ENCODE data around the gene MCL1.

Gene MCL1

DNA sequence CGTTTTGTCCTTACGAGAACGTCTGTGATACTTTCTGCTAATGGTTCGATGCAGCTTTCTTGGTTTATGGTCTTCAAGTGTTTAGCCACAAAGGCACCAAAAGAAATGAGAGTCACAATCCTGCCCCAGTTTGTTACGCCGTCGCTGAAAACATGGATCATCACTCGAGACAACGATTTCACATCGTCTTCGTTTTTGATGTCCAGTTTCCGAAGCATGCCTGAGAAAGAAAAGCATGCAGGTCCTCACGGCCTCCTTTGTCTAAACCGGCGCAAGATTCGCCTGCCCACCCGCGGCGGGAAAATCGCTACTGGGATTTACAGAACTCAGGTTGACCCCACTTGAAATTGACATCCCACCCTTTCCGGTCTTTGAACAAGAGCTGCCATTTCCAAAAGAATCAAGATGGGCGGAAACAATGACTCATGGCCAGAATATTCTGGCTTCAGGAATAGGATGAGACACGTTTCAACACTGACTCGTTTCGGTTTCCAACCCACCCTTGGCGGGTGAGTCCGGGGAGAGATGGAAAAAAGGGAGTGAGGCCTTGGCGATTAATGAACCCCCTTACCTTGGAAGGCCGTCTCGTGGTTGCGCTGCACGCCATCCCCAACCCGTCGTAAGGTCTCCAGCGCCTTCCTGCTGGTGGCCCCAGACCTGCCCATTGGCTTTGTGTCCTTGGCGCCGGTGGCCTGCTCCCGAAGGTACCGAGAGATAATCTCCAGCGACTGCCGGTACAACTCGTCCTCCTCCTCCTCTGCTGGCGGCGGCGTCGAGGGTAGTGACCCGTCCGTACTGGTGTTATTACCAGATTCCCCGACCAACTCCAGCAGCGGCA lies 919 bp downstream of the MCL1 start (continued):
- TF ChIP-seq, protein P1, sequence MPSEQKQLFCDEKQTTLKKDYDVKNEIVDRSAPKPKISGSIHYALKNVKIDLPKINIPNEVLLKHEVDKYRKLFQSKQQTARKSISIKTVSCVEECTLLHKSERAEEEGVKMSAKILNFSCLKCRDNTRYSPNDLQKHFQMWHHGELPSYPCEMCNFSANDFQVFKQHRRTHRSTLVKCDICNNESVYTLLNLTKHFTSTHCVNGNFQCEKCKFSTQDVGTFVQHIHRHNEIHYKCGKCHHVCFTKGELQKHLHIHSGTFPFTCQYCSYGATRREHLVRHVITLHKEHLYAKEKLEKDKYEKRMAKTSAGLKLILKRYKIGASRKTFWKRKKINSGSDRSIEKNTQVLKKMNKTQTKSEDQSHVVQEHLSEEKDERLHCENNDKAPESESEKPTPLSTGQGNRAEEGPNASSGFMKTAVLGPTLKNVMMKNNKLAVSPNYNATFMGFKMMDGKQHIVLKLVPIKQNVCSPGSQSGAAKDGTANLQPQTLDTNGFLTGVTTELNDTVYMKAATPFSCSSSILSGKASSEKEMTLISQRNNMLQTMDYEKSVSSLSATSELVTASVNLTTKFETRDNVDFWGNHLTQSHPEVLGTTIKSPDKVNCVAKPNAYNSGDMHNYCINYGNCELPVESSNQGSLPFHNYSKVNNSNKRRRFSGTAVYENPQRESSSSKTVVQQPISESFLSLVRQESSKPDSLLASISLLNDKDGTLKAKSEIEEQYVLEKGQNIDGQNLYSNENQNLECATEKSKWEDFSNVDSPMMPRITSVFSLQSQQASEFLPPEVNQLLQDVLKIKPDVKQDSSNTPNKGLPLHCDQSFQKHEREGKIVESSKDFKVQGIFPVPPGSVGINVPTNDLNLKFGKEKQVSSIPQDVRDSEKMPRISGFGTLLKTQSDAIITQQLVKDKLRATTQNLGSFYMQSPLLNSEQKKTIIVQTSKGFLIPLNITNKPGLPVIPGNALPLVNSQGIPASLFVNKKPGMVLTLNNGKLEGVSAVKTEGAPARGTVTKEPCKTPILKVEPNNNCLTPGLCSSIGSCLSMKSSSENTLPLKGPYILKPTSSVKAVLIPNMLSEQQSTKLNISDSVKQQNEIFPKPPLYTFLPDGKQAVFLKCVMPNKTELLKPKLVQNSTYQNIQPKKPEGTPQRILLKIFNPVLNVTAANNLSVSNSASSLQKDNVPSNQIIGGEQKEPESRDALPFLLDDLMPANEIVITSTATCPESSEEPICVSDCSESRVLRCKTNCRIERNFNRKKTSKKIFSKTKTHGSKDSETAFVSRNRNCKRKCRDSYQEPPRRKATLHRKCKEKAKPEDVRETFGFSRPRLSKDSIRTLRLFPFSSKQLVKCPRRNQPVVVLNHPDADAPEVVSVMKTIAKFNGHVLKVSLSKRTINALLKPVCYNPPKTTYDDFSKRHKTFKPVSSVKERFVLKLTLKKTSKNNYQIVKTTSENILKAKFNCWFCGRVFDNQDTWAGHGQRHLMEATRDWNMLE (tag by site-specific recombination; conservative IDR thresholded peaks at IDR 0.05; ENCODE audit: low read depth), result no peak
- TF ChIP-seq SP7 (tag by site-specific recombination; IDR thresholded peaks at IDR 0.05) (peak; percentile 85), OVOL3 (tag by site-specific recombination; IDR thresholded peaks at IDR 0.05) (no peak), KLF8 (tag by site-specific recombination; IDR thresholded peaks at IDR 0.05) (peak; percentile 79), ZNF404 (tag by site-specific recombination; IDR thresholded peaks at IDR 0.05) (no peak), SP2 (tag by site-specific recombination; IDR thresholded peaks at IDR 0.05) (peak; percentile 78), BCL11A (tag by site-specific recombination; IDR thresholded peaks at IDR 0.05; ENCODE audit: low read depth) (peak; percentile 56; the same call in 1 of the 2 replicates), IKZF3 (tag by site-specific recombination; IDR thresholded peaks at IDR 0.05) (peak; percentile 17; the same call in 1 of the 2 replicates)
- TF ChIP-seq, protein P2, sequence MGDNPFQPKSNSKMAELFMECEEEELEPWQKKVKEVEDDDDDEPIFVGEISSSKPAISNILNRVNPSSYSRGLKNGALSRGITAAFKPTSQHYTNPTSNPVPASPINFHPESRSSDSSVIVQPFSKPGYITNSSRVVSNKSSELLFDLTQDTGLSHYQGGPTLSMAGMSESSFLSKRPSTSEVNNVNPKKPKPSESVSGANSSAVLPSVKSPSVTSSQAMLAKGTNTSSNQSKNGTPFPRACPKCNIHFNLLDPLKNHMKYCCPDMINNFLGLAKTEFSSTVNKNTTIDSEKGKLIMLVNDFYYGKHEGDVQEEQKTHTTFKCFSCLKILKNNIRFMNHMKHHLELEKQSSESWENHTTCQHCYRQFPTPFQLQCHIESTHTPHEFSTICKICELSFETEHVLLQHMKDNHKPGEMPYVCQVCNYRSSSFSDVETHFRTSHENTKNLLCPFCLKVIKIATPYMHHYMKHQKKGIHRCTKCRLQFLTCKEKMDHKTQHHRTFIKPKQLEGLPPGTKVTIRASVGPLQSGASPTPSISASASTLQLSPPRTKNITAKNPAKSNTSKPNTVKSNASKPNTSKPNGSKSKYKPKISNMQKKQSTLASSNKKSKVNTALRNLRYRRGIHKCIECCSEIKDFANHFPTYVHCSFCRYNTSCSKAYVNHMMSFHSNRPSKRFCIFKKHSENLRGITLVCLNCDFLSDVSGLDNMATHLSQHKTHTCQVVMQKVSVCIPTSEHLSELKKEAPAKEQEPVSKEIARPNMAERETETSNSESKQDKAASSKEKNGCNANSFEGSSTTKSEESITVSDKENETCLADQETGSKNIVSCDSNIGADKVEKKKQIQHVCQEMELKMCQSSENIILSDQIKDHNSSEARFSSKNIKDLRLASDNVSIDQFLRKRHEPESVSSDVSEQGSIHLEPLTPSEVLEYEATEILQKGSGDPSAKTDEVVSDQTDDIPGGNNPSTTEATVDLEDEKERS (tag by site-specific recombination; IDR thresholded peaks at IDR 0.05), result no peak

DNA sequence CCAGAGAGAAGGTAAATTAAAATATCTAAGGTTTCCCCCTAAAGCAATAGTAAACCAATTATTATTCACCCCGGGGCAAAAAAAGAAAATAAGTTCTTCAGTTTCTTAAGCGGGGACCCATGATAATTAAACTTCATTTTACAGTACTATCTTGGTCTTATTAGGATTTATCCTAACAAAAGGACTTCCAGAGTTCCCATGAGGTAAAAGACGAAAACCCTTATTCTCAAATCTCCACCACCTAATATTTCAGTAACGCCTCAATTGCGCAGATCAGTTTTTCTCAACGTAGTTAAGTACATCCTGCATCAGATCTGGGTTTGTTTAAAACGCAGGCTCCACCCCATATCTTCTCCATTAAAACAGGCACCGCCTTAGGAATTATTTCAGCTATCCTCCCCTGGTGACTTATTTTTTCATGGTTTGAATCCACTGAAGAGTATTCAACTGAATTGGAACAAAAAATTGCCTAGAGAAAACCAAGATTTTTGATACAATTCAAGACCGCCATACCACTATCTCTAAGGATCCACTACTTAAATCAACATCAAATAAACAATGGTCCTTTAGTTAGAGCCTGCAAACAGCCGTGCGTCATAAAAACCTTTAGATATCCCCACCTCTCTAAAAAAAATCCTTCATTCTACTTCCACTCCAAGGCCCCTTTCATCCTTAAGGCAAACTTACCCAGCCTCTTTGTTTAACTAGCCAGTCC lies 1.7 kb downstream of the MCL1 start:
- Histone ChIP-seq H3K4me3 (ENCODE audit: low read depth, low read length) (peak overlapping the region; percentile 82), H3K4me1 (ENCODE audit: control insufficient read depth, insufficient read depth, low read length) (no peaks in the 10 kb centered on the region), H3K27ac (ENCODE audit: extremely low read depth, low read depth, low read length) (peak overlapping the region; percentile 95), H3K9me3 (ENCODE audit: control insufficient read depth, insufficient read depth, low read depth, low read length) (no peaks in the 10 kb centered on the region), H3K36me3 (ENCODE audit: control insufficient read depth in 2 of 2, insufficient read depth in 1 of 2, low read length in 2 of 2) (peaks cover 0 to 61% of the 10 kb centered on the region in 2 experiments)
- TF ChIP-seq SP3 (tag by site-specific recombination; IDR thresholded peaks at IDR 0.05) (peak; percentile 16; the same call in 1 of the 2 replicates), OSR2 (tag by site-specific recombination; IDR thresholded peaks at IDR 0.05) (no peak), ZNF555 (tag by site-specific recombination; conservative IDR thresholded peaks at IDR 0.05) (no peak), ZBTB7A (tag by site-specific recombination; IDR thresholded peaks at IDR 0.05; ENCODE audit: low read depth) (0 out of 2 replicates have a peak, but pooled peaks have one; percentile 13), ZNF433 (tag by site-specific recombination; IDR thresholded peaks at IDR 0.05; ENCODE audit: low read depth) (no peak), ZNF223 (tag by site-specific recombination; IDR thresholded peaks at IDR 0.05) (no peak), SP7 (tag by site-specific recombination; IDR thresholded peaks at IDR 0.05) (no peak), ZNF132 (tag by site-specific recombination; IDR thresholded peaks at IDR 0.05; ENCODE audit: borderline replicate concordance) (no peak), ZNF48 (tag by site-specific recombination; IDR thresholded peaks at IDR 0.05) (no peak), SP2 (tag by site-specific recombination; IDR thresholded peaks at IDR 0.05) (peak; percentile 29; the same call in 1 of the 2 replicates)
- TF ChIP-seq, protein P3, sequence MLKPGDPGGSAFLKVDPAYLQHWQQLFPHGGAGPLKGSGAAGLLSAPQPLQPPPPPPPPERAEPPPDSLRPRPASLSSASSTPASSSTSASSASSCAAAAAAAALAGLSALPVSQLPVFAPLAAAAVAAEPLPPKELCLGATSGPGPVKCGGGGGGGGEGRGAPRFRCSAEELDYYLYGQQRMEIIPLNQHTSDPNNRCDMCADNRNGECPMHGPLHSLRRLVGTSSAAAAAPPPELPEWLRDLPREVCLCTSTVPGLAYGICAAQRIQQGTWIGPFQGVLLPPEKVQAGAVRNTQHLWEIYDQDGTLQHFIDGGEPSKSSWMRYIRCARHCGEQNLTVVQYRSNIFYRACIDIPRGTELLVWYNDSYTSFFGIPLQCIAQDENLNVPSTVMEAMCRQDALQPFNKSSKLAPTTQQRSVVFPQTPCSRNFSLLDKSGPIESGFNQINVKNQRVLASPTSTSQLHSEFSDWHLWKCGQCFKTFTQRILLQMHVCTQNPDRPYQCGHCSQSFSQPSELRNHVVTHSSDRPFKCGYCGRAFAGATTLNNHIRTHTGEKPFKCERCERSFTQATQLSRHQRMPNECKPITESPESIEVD (tag by site-specific recombination; IDR thresholded peaks at IDR 0.05), result peak; percentile 48; the same call in 1 of the 2 replicates
- TF ChIP-seq, protein P4, sequence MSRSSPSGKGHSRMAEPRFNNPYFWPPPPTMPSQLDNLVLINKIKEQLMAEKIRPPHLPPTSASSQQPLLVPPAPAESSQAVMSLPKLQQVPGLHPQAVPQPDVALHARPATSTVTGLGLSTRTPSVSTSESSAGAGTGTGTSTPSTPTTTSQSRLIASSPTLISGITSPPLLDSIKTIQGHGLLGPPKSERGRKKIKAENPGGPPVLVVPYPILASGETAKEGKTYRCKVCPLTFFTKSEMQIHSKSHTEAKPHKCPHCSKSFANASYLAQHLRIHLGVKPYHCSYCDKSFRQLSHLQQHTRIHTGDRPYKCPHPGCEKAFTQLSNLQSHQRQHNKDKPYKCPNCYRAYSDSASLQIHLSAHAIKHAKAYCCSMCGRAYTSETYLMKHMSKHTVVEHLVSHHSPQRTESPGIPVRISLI (tag by site-specific recombination; IDR thresholded peaks at IDR 0.05), result 0 out of 2 replicates have a peak, but pooled peaks have one; percentile 25
- TF ChIP-seq, protein P5, sequence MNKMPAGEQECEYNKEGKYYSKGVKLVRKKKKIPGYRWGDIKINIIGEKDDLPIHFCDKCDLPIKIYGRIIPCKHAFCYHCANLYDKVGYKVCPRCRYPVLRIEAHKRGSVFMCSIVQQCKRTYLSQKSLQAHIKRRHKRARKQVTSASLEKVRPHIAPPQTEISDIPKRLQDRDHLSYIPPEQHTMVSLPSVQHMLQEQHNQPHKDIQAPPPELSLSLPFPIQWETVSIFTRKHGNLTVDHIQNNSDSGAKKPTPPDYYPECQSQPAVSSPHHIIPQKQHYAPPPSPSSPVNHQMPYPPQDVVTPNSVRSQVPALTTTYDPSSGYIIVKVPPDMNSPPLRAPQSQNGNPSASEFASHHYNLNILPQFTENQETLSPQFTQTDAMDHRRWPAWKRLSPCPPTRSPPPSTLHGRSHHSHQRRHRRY (tag by site-specific recombination; IDR thresholded peaks at IDR 0.05), result no peak
- ChIA-PET POLR2A (interaction anchor here (1.4 to 13.5 kb wide), 9 partner anchors 9 to 429 kb away, joined by 3 to 272 read pairs (median 10); partner anchors contain the start of genes ADAMTSL4, APH1A, ENSA and MINDY1), CTCF (interaction anchor here (2.3 to 14.0 kb wide), 4 partner anchors 10 to 43 kb away, joined by 10 to 135 read pairs (median 18); no protein-coding TSS in a partner anchor)

Measured in HEK293 (cell line).